HEK293T (cell line): Measurements from ENCODE around the gene HES4.

Experiments used
- ARNT ChIP-seq: fragments of 450-650 bp; IDR thresholded peaks from 2 replicates; pipeline ENCODE4 v1.6.1; 2017; ENCODE audit warnings: mild to moderate bottlenecking
- CTBP1 ChIP-seq: fragments of 450-650 bp; IDR thresholded peaks from 2 replicates; pipeline ENCODE4 v1.6.1; 2016; ENCODE audit warnings: borderline replicate concordance
- ELF4 ChIP-seq: fragments of 450-650 bp; IDR thresholded peaks from 2 replicates; pipeline ENCODE4 v1.6.1; 2017; ENCODE audit warnings: antibody characterized with exemption
- FOXM1 ChIP-seq: fragments of 450-650 bp; IDR thresholded peaks from 2 replicates; pipeline ENCODE4 v1.6.1; 2017; ENCODE audit warnings: mild to moderate bottlenecking, borderline replicate concordance
- SP1 ChIP-seq: fragments of 450-650 bp; IDR thresholded peaks from 2 replicates; pipeline ENCODE4 v1.6.1; 2017

DNA sequence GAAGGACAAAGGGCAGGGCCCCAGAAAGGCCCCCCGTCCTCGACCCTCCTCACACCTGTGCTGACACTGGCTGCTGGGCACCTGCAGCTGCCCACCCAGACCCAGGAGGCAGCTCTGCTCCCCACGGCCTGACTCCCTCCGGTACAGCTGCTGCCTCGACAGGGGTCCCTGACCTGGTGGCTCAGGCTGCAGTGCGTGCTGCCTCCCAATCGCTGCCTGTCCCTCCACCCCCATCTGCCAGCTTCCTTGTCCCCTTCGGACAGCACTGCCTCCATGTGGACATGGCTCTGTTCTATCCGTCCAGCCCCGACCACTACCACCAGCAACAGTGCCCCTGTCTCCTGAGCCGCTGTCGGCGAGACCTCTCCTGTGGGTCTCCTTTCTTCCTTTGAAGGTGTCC is 45.0 kb downstream of the HES4 start:
- TF ChIP-seq SP1 (no peak), ARNT (no peak), CTBP1 (no peak), ELF4 (no peak), FOXM1 (no peak)
